ENCODE measurements around the gene C2orf80. TPM values are rescaled to one million over a fixed set of nuclear protein-coding genes. Genes with fewer than 3 reads are reported as not detected.

C2orf80 gene
- total RNA-seq, 3 donors from 2014 or later, result not detected

GRCh38 chr2:208164951-208165755 lies 24.7 kb downstream of the C2orf80 start:
- Histone ChIP-seq H3K4me1 (no peaks in the 10 kb centered on the region), H3K27ac (no peak overlapping the region), H3K9me3 (no peaks in the 10 kb centered on the region), H3K27me3 (no peaks in the 10 kb centered on the region), H3K36me3 (no peaks in the 10 kb centered on the region), H3K4me3 (no peak overlapping the region)
- no peak for TF ChIP-seq POLR2A (IDR thresholded peaks at IDR 0.05)
- no peak for TF ChIP-seq CTCF (IDR thresholded peaks at IDR 0.05)
- TF ChIP-seq POLR2AphosphoS5 (IDR thresholded peaks at IDR 0.05), result no peak
- DNase-seq (ENCODE audit: low spot score in 2 of 2), result no peak
- intact Hi-C loops (cut with DNase I; ENCODE audit: low total_unique reads), result no loop called here

- intact Hi-C loops (cut with DNase I; ENCODE audit: low total_unique reads), result no loop called here
These were observed 26.3 kb downstream of the C2orf80 start, which contains the start of gene CRYGA for GRCh38 chr2:208163489-208163888. Gene CRYGA (minus strand): TSS chr2:208163589. CDS start chr2:208163556, 33 bp downstream.

GRCh38 chr2:208156439-208156838 lies 33.4 kb downstream of the C2orf80 start:
- no peak for DNase-seq (ENCODE audit: low spot score in 2 of 2)
- Histone ChIP-seq H3K27ac (no peak overlapping the region), H3K9me3 (peaks cover 0 to 4% of the 10 kb centered on the region in 2 donors), H3K36me3 (no peaks in the 10 kb centered on the region), H3K4me1 (no peaks in the 10 kb centered on the region), H3K27me3 (no peaks in the 10 kb centered on the region), H3K4me3 (no peak overlapping the region)
- TF ChIP-seq CTCF (IDR thresholded peaks at IDR 0.05) (no peak), POLR2AphosphoS5 (IDR thresholded peaks at IDR 0.05) (no peak), POLR2A (IDR thresholded peaks at IDR 0.05) (no peak)
- intact Hi-C loops (cut with DNase I; ENCODE audit: low total_unique reads), result no loop called here

More at GRCh38 chr2:208163489-208163888, 26.3 kb downstream of the C2orf80 start, which contains the start of gene CRYGA:
- no peak for TF ChIP-seq POLR2A (IDR thresholded peaks at IDR 0.05)
- no peak for TF ChIP-seq POLR2AphosphoS5 (IDR thresholded peaks at IDR 0.05)
- no peak for TF ChIP-seq CTCF (IDR thresholded peaks at IDR 0.05)
- no peaks in the 10 kb centered on the region for H3K27me3 ChIP-seq
- no peaks in the 10 kb centered on the region for H3K36me3 ChIP-seq
- no peak for DNase-seq (ENCODE audit: low spot score in 2 of 2)
- no peaks in the 10 kb centered on the region for H3K9me3 ChIP-seq
- no peak within 1 kb of the TSS for H3K27ac ChIP-seq
- no peak within 1 kb of the TSS for H3K4me3 ChIP-seq
- H3K4me1 ChIP-seq, result no peaks in the 10 kb centered on the region

- DNase-seq (ENCODE audit: low spot score in 2 of 2), result no peak
- TF ChIP-seq POLR2A (IDR thresholded peaks at IDR 0.05) (no peak), POLR2AphosphoS5 (IDR thresholded peaks at IDR 0.05) (no peak), CTCF (IDR thresholded peaks at IDR 0.05) (no peak)
- H3K4me3 ChIP-seq, result no peak overlapping the region
- intact Hi-C loops (cut with DNase I; ENCODE audit: low total_unique reads), result no loop called here
- no peak overlapping the region for H3K27ac ChIP-seq
- no peaks in the 10 kb centered on the region for H3K4me1 ChIP-seq
- no peaks in the 10 kb centered on the region for H3K36me3 ChIP-seq
- H3K27me3 ChIP-seq, result no peaks in the 10 kb centered on the region
- H3K9me3 ChIP-seq, result peaks cover 0 to 6% of the 10 kb centered on the region in 2 donors
These were observed 36.7 kb downstream of the C2orf80 start for GRCh38 chr2:208153156-208153555.

- Histone ChIP-seq H3K27ac (no peak overlapping the region), H3K4me3 (no peak overlapping the region), H3K4me1 (no peaks in the 10 kb centered on the region), H3K9me3 (peaks cover 0 to 6% of the 10 kb centered on the region in 2 donors), H3K36me3 (no peaks in the 10 kb centered on the region), H3K27me3 (no peaks in the 10 kb centered on the region)
- DNase-seq (ENCODE audit: low spot score in 2 of 2), result no peak
- intact Hi-C loops (cut with DNase I; ENCODE audit: low total_unique reads), result no loop called here
- TF ChIP-seq POLR2AphosphoS5 (IDR thresholded peaks at IDR 0.05) (no peak), POLR2A (IDR thresholded peaks at IDR 0.05) (no peak), CTCF (IDR thresholded peaks at IDR 0.05) (no peak)
These were observed 38.9 kb downstream of the C2orf80 start for GRCh38 chr2:208150956-208151355.

Data from breast epithelium (tissue), 4 donors.